ENCODE measurements around the gene CNNM1.

GRCh38 chr10:99280472-99280871 is 48.7 kb upstream of the CNNM1 start:
- no peak for TF ChIP-seq ELF1 (tag; IDR thresholded peaks at IDR 0.05)
- TF ChIP-seq CTCF (IDR thresholded peaks at IDR 0.05 in 2 of 3, conservative IDR thresholded peaks at IDR 0.05 in 1 of 3; ENCODE audit: insufficient read depth in 2 of 3, low read depth in 1 of 3, low read length in 3 of 3) = no peak
- no peak for TF ChIP-seq ESRRA (IDR thresholded peaks at IDR 0.05; ENCODE audit: borderline replicate concordance, low read depth)
- no peak for TF ChIP-seq ZBTB33 (CRISPR knock-in tag; IDR thresholded peaks at IDR 0.05)
- no peak for TF ChIP-seq FOXJ3 (CRISPR knock-in tag; IDR thresholded peaks at IDR 0.05)
- no peak for TF ChIP-seq JUND (IDR thresholded peaks at IDR 0.05; ENCODE audit: borderline replicate concordance, low read depth, low read length)
- no peak for TF ChIP-seq JUND (tag; IDR thresholded peaks at IDR 0.05; ENCODE audit: borderline replicate concordance, low read depth, low read length)
- TF ChIP-seq YBX1 (IDR thresholded peaks at IDR 0.05) = no peak
- TF ChIP-seq PML (IDR thresholded peaks at IDR 0.05; ENCODE audit: low read length) = no peak
- no peak for TF ChIP-seq ZNF184 (CRISPR knock-in tag; IDR thresholded peaks at IDR 0.05)
- no peak for TF ChIP-seq TAF1 (IDR thresholded peaks at IDR 0.05; ENCODE audit: control insufficient read depth, extremely low read depth, insufficient read depth, low read length, severe bottlenecking)
- TF ChIP-seq PPARD (CRISPR knock-in tag; IDR thresholded peaks at IDR 0.05) = no peak
